Measurements from ENCODE around the gene SPCS3.

- no peak for TF ChIP-seq SIN3A (IDR thresholded peaks at IDR 0.05; ENCODE audit: borderline replicate concordance, insufficient read depth, low read length)
- no peak for TF ChIP-seq TAF1 (IDR thresholded peaks at IDR 0.05; ENCODE audit: borderline replicate concordance, insufficient read depth, low read length)
These were observed 26.1 kb upstream of the SPCS3 start for GRCh38 chr4:176293660-176294059.
